GM10266 (cell line): ENCODE data around the gene MYO5A.

Experiments used
- DNase-seq: peaks from one replicate; pipeline ENCODE4 v3.0.0; 2012; ENCODE audit errors: extremely low spot score
- CTCF ChIP-seq: IDR thresholded peaks from 2 replicates; pipeline ENCODE4 v1.5.1; 2012; ENCODE audit warnings: mild to moderate bottlenecking, low read depth; ENCODE audit not compliant: control insufficient read depth, insufficient read depth; ENCODE audit errors: missing control alignments

MYO5A gene

DNA sequence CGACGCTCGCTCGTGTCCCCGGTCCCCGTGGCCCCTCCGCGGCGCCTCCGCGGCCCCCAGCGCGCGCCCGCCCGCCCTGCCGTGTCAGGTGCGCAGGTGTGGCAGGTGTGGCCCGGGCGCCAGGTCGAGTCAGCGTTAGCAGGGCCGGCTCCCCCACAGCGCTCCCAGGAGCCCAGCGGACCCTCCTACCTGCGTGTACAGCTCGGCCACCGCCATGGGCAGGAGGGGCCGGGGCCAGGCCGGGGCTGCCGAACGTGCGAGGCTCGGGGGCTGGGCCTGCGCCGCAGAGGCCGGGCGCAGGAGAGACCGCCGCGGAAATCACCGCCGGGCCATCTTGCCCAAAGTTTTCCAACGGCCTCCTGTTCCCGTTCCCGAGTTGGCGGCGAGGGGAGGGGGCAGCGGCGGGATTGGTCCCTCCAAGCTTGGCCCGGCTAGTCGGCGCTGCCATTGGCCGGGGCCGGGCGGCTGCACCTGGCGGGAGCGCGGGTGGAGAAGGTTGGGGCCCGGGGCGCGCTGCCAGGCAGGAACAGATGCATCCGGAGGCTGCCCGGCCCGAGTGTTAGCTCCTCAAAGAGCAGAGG, 233.2 kb downstream of the MYO5A start, which contains the start of gene MYO5C:
MYO5C (minus strand) TSS at position 384 of the 581 bp plus-strand sequence; CDS start at position 216, 168 bp downstream.
- DNase-seq, result no peak
- TF ChIP-seq CTCF, result no peak

- DNase-seq, result no peak
- TF ChIP-seq CTCF, result no peak
These were observed 233.7 kb downstream of the MYO5A start for GRCh38 chr15:52294881-52295420.

GRCh38 chr15:52292780-52293392, 235.8 kb downstream of the MYO5A start:
- no peak for DNase-seq
- TF ChIP-seq CTCF, result no peak

GRCh38 chr15:52291204-52291603, 237.5 kb downstream of the MYO5A start:
- no peak for DNase-seq
- TF ChIP-seq CTCF, result no peak

DNA sequence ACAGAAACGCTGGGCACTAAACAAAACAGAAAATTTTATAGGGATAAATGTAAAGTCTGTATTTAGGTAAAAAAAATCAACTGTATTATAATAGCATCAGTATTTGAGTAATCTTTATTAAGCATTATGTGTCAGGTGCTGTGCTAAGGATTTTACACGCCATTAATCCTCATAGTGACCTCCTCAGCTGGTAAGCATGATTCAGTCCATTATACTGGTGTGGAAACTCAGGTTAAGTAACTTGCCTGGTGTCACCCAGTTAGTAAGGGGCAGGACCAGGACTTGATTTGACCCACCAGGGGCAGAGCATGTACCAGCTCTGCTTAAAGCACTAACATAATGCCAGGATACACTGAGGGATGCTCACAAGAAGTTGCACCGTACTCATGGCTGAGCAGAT, 237.9 kb downstream of the MYO5A start:
- no peak for TF ChIP-seq CTCF
- no peak for DNase-seq

DNA sequence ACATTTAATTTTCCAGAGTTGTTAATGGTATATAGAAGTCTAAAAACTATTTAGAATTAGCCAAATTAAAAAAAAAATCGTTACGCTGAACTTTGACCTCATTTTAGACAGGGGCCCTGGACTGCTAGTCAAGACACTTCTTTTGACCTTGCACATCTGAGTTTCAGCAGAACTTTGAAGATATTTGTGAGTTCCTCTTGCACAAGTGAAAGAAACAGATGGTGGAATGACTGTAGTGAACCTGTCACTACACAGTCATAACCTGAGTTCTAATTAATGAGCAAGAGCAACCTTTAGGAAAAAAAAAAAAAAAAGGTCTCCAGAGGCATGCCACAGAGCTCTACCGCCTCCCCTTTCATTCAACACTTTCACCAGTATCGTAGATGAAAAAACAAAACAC, 238.4 kb downstream of the MYO5A start:
- no peak for DNase-seq

More for the DNA sequence above, 238.4 kb downstream of the MYO5A start:
- TF ChIP-seq CTCF, result no peak
